ENCODE measurements around the gene AUTS2. TPM values are rescaled to one million over a fixed set of nuclear protein-coding genes. Genes with fewer than 3 reads are reported as not detected.

Gene AUTS2
- total RNA-seq, 6 donors from 2014 or later, result 38.9 to 151 (median 55.8) TPM

- no peak overlapping the region for H3K27ac ChIP-seq
- WGBS, 2 donors, result 87 to 89% methylated on average over 5 of the region's 5 CpGs
- DNase-seq, result no peak
- ATAC-seq (ENCODE audit: low FRiP score in 2 of 2), result no peak
- TF ChIP-seq POLR2AphosphoS5 (IDR thresholded peaks at IDR 0.05), result no peak
- no peaks in the 10 kb centered on the region for H3K9me3 ChIP-seq
- H3K4me3 ChIP-seq, result no peak overlapping the region
- no peaks in the 10 kb centered on the region for H3K4me1 ChIP-seq
- no peaks in the 10 kb centered on the region for H3K27me3 ChIP-seq
- H3K36me3 ChIP-seq, result no peaks in the 10 kb centered on the region
Observed at GRCh38 chr7:70498232-70498992, 900.1 kb downstream of the AUTS2 start.

- DNase-seq, result no peak
- Histone ChIP-seq H3K4me3 (no peak overlapping the region), H3K36me3 (no peaks in the 10 kb centered on the region), H3K4me1 (no peaks in the 10 kb centered on the region), H3K9me3 (no peaks in the 10 kb centered on the region), H3K27me3 (no peaks in the 10 kb centered on the region), H3K27ac (no peak overlapping the region)
- ATAC-seq (ENCODE audit: low FRiP score in 2 of 2), result no peak
- WGBS, 2 donors, result 86 to 92% methylated on average over 7 of the region's 7 CpGs
- TF ChIP-seq, protein P1, sequence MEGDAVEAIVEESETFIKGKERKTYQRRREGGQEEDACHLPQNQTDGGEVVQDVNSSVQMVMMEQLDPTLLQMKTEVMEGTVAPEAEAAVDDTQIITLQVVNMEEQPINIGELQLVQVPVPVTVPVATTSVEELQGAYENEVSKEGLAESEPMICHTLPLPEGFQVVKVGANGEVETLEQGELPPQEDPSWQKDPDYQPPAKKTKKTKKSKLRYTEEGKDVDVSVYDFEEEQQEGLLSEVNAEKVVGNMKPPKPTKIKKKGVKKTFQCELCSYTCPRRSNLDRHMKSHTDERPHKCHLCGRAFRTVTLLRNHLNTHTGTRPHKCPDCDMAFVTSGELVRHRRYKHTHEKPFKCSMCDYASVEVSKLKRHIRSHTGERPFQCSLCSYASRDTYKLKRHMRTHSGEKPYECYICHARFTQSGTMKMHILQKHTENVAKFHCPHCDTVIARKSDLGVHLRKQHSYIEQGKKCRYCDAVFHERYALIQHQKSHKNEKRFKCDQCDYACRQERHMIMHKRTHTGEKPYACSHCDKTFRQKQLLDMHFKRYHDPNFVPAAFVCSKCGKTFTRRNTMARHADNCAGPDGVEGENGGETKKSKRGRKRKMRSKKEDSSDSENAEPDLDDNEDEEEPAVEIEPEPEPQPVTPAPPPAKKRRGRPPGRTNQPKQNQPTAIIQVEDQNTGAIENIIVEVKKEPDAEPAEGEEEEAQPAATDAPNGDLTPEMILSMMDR (IDR thresholded peaks at IDR 0.05), result no peak
Observed at GRCh38 chr7:70500261-70500660, 902.0 kb downstream of the AUTS2 start.

- WGBS, 2 donors, result 84 to 88% methylated on average over 8 of the region's 8 CpGs
- TF ChIP-seq POLR2AphosphoS5 (IDR thresholded peaks at IDR 0.05) (no peak), EP300 (IDR thresholded peaks at IDR 0.05) (no peak), POLR2A (IDR thresholded peaks at IDR 0.05) (no peak)
- TF ChIP-seq, protein P1 (IDR thresholded peaks at IDR 0.05), result no peak
- Histone ChIP-seq H3K9me3 (no peaks in the 10 kb centered on the region), H3K36me3 (no peaks in the 10 kb centered on the region), H3K27ac (no peak overlapping the region), H3K27me3 (no peaks in the 10 kb centered on the region), H3K4me1 (no peaks in the 10 kb centered on the region), H3K4me3 (no peak overlapping the region)
- ATAC-seq (ENCODE audit: low FRiP score in 2 of 2) (no peak), DNase-seq (no peak)
Observed at GRCh38 chr7:70502117-70502863, 904.0 kb downstream of the AUTS2 start.

- no peaks in the 10 kb centered on the region for H3K4me1 ChIP-seq
- 77 to 86% methylated on average over 6 of the region's 6 CpGs for WGBS, 2 donors
- no peak overlapping the region for H3K4me3 ChIP-seq
- no peaks in the 10 kb centered on the region for H3K9me3 ChIP-seq
- no peaks in the 10 kb centered on the region for H3K36me3 ChIP-seq
- TF ChIP-seq POLR2AphosphoS5 (IDR thresholded peaks at IDR 0.05) (no peak), POLR2A (IDR thresholded peaks at IDR 0.05) (no peak), EP300 (IDR thresholded peaks at IDR 0.05) (no peak)
- TF ChIP-seq, protein P1 (IDR thresholded peaks at IDR 0.05), result no peak
- DNase-seq (no peak), ATAC-seq (ENCODE audit: low FRiP score in 2 of 2) (no peak)
- no peak overlapping the region for H3K27ac ChIP-seq
- no peaks in the 10 kb centered on the region for H3K27me3 ChIP-seq
Observed at GRCh38 chr7:70504254-70504653, 906.0 kb downstream of the AUTS2 start.

GRCh38 chr7:70505468-70505867 is 907.2 kb downstream of the AUTS2 start:
- no peaks in the 10 kb centered on the region for H3K36me3 ChIP-seq
- H3K4me1 ChIP-seq, result no peaks in the 10 kb centered on the region
- no peak overlapping the region for H3K4me3 ChIP-seq
- WGBS, 2 donors, result 71 to 84% methylated on average over 6 of the region's 6 CpGs
- no peaks in the 10 kb centered on the region for H3K9me3 ChIP-seq
- no peaks in the 10 kb centered on the region for H3K27me3 ChIP-seq
- no peak for DNase-seq
- ATAC-seq (ENCODE audit: low FRiP score in 2 of 2), result no peak
- no peak for TF ChIP-seq POLR2A (IDR thresholded peaks at IDR 0.05)
- TF ChIP-seq, protein P1 (IDR thresholded peaks at IDR 0.05), result no peak
- TF ChIP-seq EP300 (IDR thresholded peaks at IDR 0.05), result no peak
- no peak for TF ChIP-seq POLR2AphosphoS5 (IDR thresholded peaks at IDR 0.05)
- no peak overlapping the region for H3K27ac ChIP-seq
